B cell (primary cell): ENCODE measurements around the gene CTBS. TPM values are rescaled to one million over a fixed set of nuclear protein-coding genes. Genes with fewer than 3 reads are reported as not detected.

Experiments used
- ATAC-seq: fragments of 200-7000 bp; cut with Tn5 transposase; one replicate; pipeline ENCODE4 v1.10.0; 2021; ENCODE audit warnings: low read depth, mild to moderate bottlenecking, moderate number of reproducible peaks, moderate library complexity
- CTCF ChIA-PET: fragments of 350-600 bp; sonication (Branson Sonifier 250); formaldehyde crosslinking; loops from one replicate; lab custom pipeline; 2021; ENCODE audit warnings: antibody characterized with exemption, inconsistent platforms; lab: Charles Lee
- POLR2A ChIA-PET: fragments of 350-600 bp; sonication (Branson Sonifier 250); formaldehyde crosslinking; loops from one replicate; lab custom pipeline; 2021; ENCODE audit warnings: antibody characterized with exemption; lab: Charles Lee
- DNase-seq: peaks from one replicate; pipeline ENCODE4 v3.0.0; 2013
- H2AFZ ChIP-seq: 2 replicates; pipeline ENCODE4 v1.6.1; 2012; ENCODE audit warnings: mild to moderate bottlenecking, low read depth, low read length; ENCODE audit not compliant: insufficient read depth, poor library complexity, severe bottlenecking
- H3K27ac ChIP-seq, 2 donors: 1 replicate in 1 of 2; 2 replicates in 1 of 2; pipeline ENCODE4 v1.5.1; 2012 to 2013; ENCODE audit warnings: low read length in 2 of 2, mild to moderate bottlenecking in 2 of 2, moderate library complexity in 1 of 2
- H3K27me3 ChIP-seq, 4 experiments: fragments of 200-600 bp in 1 of 4; sonication (generic) in 1 of 4; replicated peaks in 1 of 4; 1 replicate in 2 of 4; 2 replicates in 2 of 4; pipeline versions ENCODE4 v1.6.1 to v1.7.0; 2013 to 2016; ENCODE audit warnings: low read length in 3 of 4, mild to moderate bottlenecking in 2 of 4, mixed read lengths in 1 of 4, moderate library complexity in 1 of 4; ENCODE audit not compliant: insufficient read depth in 4 of 4, control insufficient read depth in 3 of 4; ENCODE audit errors: control extremely low read depth in 1 of 4
- H3K36me3 ChIP-seq, 2 experiments: replicated peaks in 1 of 2; 1 replicate in 1 of 2; 2 replicates in 1 of 2; pipeline versions ENCODE4 v1.6.1 to v1.7.1; 2013; ENCODE audit warnings: low read length in 1 of 2; ENCODE audit not compliant: insufficient read depth in 2 of 2, control insufficient read depth in 1 of 2; ENCODE audit errors: control extremely low read depth in 1 of 2, extremely low read depth in 1 of 2
- H3K4me1 ChIP-seq, 2 donors: fragments of 200-600 bp in 1 of 2; sonication (generic) in 1 of 2; 1 replicate in 1 of 2; 2 replicates in 1 of 2; pipeline versions ENCODE4 v1.5.1 to v1.6.1; 2013 to 2017; ENCODE audit warnings: low read length in 2 of 2; ENCODE audit not compliant: control insufficient read depth in 2 of 2, insufficient read depth in 2 of 2
- H3K4me2 ChIP-seq: replicated peaks from 2 replicates; pipeline ENCODE3; 2012; ENCODE audit warnings: mild to moderate bottlenecking, low read depth, low read length; ENCODE audit not compliant: poor library complexity, severe bottlenecking
- H3K4me3 ChIP-seq, 5 experiments: fragments of 200-600 bp in 1 of 5; sonication (generic) in 1 of 5; 1 replicate in 3 of 5; 2 replicates in 2 of 5; pipeline versions ENCODE4 v1.5.1 to v1.7.0; 2011 to 2016; ENCODE audit warnings: low read length in 4 of 5, mild to moderate bottlenecking in 4 of 5, low read depth in 2 of 5, control low read depth in 1 of 5, moderate library complexity in 1 of 5; ENCODE audit not compliant: insufficient read depth in 1 of 5; ENCODE audit errors: control extremely low read depth in 1 of 5, extremely low read depth in 1 of 5
- H3K79me2 ChIP-seq: fragments of 200-600 bp; sonication (generic); one replicate; pipeline ENCODE4 v1.6.0; 2016; ENCODE audit warnings: low read length; ENCODE audit not compliant: control insufficient read depth, insufficient read depth
- H3K9ac ChIP-seq: fragments of 200-600 bp; sonication (generic); 2 replicates; pipeline ENCODE4 v1.6.1; 2017; ENCODE audit warnings: mild to moderate bottlenecking, low read length, moderate library complexity
- H3K9me3 ChIP-seq, 3 donors: one replicate each; pipeline versions ENCODE4 v1.6.1 to v1.7.1; 2013; ENCODE audit warnings: low read length in 2 of 3; ENCODE audit not compliant: control insufficient read depth in 2 of 3, insufficient read depth in 1 of 3; ENCODE audit errors: control extremely low read depth in 1 of 3
- H4K20me1 ChIP-seq: 2 replicates; pipeline ENCODE4 v1.6.0; 2012; ENCODE audit warnings: mild to moderate bottlenecking, low read length; ENCODE audit not compliant: insufficient read depth, control insufficient read depth, poor library complexity, severe bottlenecking
- H3K27ac Mint-ChIP-seq: one replicate; pipeline ENCODE4 v1.8.0; 2021; ENCODE audit warnings: mixed read lengths
- H3K27me3 Mint-ChIP-seq: one replicate; pipeline ENCODE4 v1.8.0; 2021; ENCODE audit warnings: mixed read lengths
- H3K4me1 Mint-ChIP-seq: one replicate; pipeline ENCODE4 v1.8.0; 2021; ENCODE audit warnings: mixed read lengths
- H3K4me3 Mint-ChIP-seq: one replicate; pipeline ENCODE4 v1.8.0; 2021; ENCODE audit warnings: mixed read lengths
- H3K9me3 Mint-ChIP-seq: one replicate; pipeline ENCODE4 v1.8.0; 2022; ENCODE audit warnings: mixed read lengths; ENCODE audit not compliant: insufficient read depth
- EZH2 ChIP-seq: IDR thresholded peaks from 2 replicates; pipeline ENCODE4 v1.6.1; 2012; ENCODE audit warnings: borderline replicate concordance, low read depth, mild to moderate bottlenecking, moderate library complexity, low read length; ENCODE audit not compliant: insufficient read depth, poor library complexity, severe bottlenecking
- WGBS: methylation state at CpG from one replicate; pipeline ENCODE4 v1.1.5; 2013; ENCODE audit warnings: missing lambda C conversion rate; ENCODE audit not compliant: insufficient coverage; 5-methylcytosine and 5-hydroxymethylcytosine counted together
- intact Hi-C: fragments of 100-400 bp; cut with micrococcal nuclease; formaldehyde crosslinking; loops from one replicate; pipeline ENCODE4 v1.10.0; 2022
- polyA plus RNA-seq: library from polyadenylated mRNA; depleted of rRNA; stranded (reverse); fragments of >200 nt; gene quantifications from 2 replicates; pipeline ENCODE4 v1.2.3, GENCODE V29; 2012
- total RNA-seq, 2 donors: library from RNA; stranded (reverse); fragments of 120-200 nt in 1 of 2; gene quantifications; 1 replicate in 1 of 2; 2 replicates in 1 of 2; pipeline versions ENCODE4 v1.2.3 to v1.2.4, GENCODE V29; 2013 to 2022
- TF ChIP-seq, protein P1 (sequence below): fragments of 200-600 bp; IDR thresholded peaks from one replicate; pipeline ENCODE4 v1.8.0; 2022; ENCODE audit warnings: antibody characterized with exemption, mild to moderate bottlenecking

Gene CTBS
- total and polyA plus RNA-seq, 2 donors (not counting 1 experiment from before 2014, with no cell fraction given) = 13.6 to 19.1 TPM

DNA sequence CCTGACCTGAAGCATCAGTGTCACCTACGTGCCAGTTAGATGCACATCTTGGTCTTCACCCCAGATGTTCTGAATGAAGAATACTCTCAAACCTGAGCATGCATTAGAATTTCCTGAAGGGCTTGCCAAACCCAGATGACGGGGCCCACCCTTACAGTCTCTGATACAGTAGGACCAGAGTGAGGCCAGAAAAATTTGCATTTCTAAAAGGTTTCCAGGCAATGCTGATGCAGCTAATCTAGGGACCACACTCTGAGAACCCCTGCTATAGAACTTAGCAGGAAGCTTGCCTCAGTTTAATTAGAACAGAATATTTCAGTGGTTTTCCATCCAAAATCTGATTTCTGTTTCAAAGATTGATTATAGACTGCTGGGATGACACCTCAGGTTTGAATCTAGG is 9.9 kb upstream of the CTBS start:
- ChIA-PET POLR2A (no interaction called here), CTCF (interaction anchor here (0.8 to 2.0 kb wide), 4 partner anchors 11 to 443 kb away, joined by 3 to 4 read pairs (median 4); no protein-coding TSS in a partner anchor)
- ATAC-seq = no peak

DNA sequence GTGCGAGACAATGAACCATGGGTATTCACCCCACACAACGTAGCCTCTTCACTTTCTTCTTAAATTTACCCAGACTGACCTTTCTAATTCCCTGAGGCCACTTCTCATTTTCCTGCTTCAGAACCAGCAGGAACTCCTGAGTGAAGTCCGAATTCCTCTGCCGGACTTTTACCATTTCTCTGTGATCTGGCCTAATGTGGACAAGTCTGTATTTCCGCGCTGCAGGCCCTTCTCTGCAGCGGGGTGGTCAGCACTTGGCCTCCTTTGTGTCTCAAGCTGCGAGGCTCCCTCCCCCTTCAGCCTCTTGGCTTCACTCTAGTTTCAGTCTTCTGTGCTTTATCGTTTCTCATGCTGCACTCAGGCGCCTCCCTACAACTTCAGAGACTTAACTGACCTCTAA is 9.4 kb upstream of the CTBS start:
- no peaks in the 10 kb centered on the region for H3K27me3 ChIP-seq
- peaks cover 23% of the 10 kb centered on the region for H3K4me1 Mint-ChIP-seq
- no peak for ATAC-seq
- TF ChIP-seq, protein P1, sequence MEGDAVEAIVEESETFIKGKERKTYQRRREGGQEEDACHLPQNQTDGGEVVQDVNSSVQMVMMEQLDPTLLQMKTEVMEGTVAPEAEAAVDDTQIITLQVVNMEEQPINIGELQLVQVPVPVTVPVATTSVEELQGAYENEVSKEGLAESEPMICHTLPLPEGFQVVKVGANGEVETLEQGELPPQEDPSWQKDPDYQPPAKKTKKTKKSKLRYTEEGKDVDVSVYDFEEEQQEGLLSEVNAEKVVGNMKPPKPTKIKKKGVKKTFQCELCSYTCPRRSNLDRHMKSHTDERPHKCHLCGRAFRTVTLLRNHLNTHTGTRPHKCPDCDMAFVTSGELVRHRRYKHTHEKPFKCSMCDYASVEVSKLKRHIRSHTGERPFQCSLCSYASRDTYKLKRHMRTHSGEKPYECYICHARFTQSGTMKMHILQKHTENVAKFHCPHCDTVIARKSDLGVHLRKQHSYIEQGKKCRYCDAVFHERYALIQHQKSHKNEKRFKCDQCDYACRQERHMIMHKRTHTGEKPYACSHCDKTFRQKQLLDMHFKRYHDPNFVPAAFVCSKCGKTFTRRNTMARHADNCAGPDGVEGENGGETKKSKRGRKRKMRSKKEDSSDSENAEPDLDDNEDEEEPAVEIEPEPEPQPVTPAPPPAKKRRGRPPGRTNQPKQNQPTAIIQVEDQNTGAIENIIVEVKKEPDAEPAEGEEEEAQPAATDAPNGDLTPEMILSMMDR = no peak
- TF ChIP-seq EZH2 = no peak
- peak overlapping the region; percentile 76 for H3K27ac Mint-ChIP-seq
- CTCF ChIA-PET = interaction anchor here (1.0 to 2.0 kb wide), 4 partner anchors 10 to 148 kb away, joined by 4 to 6 read pairs (median 4); partner anchors contain the start of gene CTBS
- peak overlapping the region; percentile 64 for H2AFZ ChIP-seq
- H3K27me3 Mint-ChIP-seq = no peaks in the 10 kb centered on the region
- H3K9me3 ChIP-seq = peaks cover 0 to 10% (median 3%) of the 10 kb centered on the region in 3 donors
- peak; percentile 12 for DNase-seq
- H3K36me3 ChIP-seq = no peaks in the 10 kb centered on the region
- 94% methylated on average over 9 of the region's 10 CpGs for WGBS
- peak overlapping the region; percentile 47 for H3K4me2 ChIP-seq
- H3K9me3 Mint-ChIP-seq = no peaks in the 10 kb centered on the region
- POLR2A ChIA-PET = no interaction called here
- peaks cover 20 to 22% of the 10 kb centered on the region in 2 donors for H3K4me1 ChIP-seq
- peak overlapping the region in 1 of 5 experiments; percentile 6 for H3K4me3 ChIP-seq
- intact Hi-C loops = no loop called here
- H3K4me3 Mint-ChIP-seq = peak overlapping the region; percentile 57
- H3K79me2 ChIP-seq = no peaks in the 10 kb centered on the region
- no peaks in the 10 kb centered on the region for H4K20me1 ChIP-seq
- H3K9ac ChIP-seq = no peak overlapping the region
- H3K27ac ChIP-seq = peak overlapping the region; percentile 59 to 62

More for the DNA sequence above, 9.9 kb upstream of the CTBS start:
- Histone ChIP-seq H3K36me3 (no peaks in the 10 kb centered on the region), H3K27me3 (no peaks in the 10 kb centered on the region), H3K4me3 (no peak overlapping the region), H3K4me2 (peak overlapping the region; percentile 47), H3K27ac (peak overlapping the region; percentile 59 to 62), H4K20me1 (no peaks in the 10 kb centered on the region), H3K9me3 (peaks cover under 1 to 10% (median 3%) of the 10 kb centered on the region in 3 donors), H3K4me1 (peaks cover 20 to 22% of the 10 kb centered on the region in 2 donors), H3K9ac (no peak overlapping the region), H2AFZ (peak overlapping the region; percentile 64), H3K79me2 (no peaks in the 10 kb centered on the region)
- WGBS = 71% methylated on average over 2 of the region's 2 CpGs
- Mint-ChIP-seq H3K27ac (peak overlapping the region; percentile 76), H3K4me1 (peaks cover 23% of the 10 kb centered on the region), H3K27me3 (no peaks in the 10 kb centered on the region), H3K9me3 (no peaks in the 10 kb centered on the region), H3K4me3 (peak overlapping the region; percentile 57)
- TF ChIP-seq, protein P1 = no peak
- TF ChIP-seq EZH2 = no peak
- DNase-seq = no peak
- intact Hi-C loops = no loop called here
